IMR-90 (cell line): ENCODE results near the gene CAMK2D. TPM values are rescaled to one million over a fixed set of nuclear protein-coding genes. Genes with fewer than 3 reads are reported as not detected.

Source experiments
- ATAC-seq: fragments of 200-7000 bp; cut with Tn5 transposase; 2 replicates; pipeline ENCODE4 v1.9.1; 2020; ENCODE audit warnings: low read depth, mild to moderate bottlenecking, moderate library complexity
- BruUV-seq: library from RNA; stranded (reverse); fragments of 400-500 nt; replicated peaks from 2 replicates; lab custom pipeline; 2021; lab: Mats Ljungman, UMichigan
- CTCF ChIA-PET: fragments of 300-600 bp; formaldehyde crosslinking; extraction: SDS; loops from one replicate; lab custom pipeline; 2021; ENCODE audit warnings: antibody characterized with exemption; lab: Yijun Ruan, JAX
- POLR2A ChIA-PET: fragments of 300-600 bp; sonication (Branson Sonifier 250); formaldehyde crosslinking; loops from one replicate; lab custom pipeline; 2022; ENCODE audit warnings: antibody characterized with exemption; ENCODE audit not compliant: unreplicated experiment; lab: Charles Lee
- DNase-seq: peaks from one replicate; pipeline ENCODE4 v3.0.0; 2013
- H2AFZ ChIP-seq: replicated peaks from 2 replicates; pipeline ENCODE3; 2013; ENCODE audit warnings: low read length, mild to moderate bottlenecking; ENCODE audit not compliant: poor library complexity
- H2AK5ac ChIP-seq: 2 replicates; pipeline ENCODE4 v1.6.1; 2013; ENCODE audit warnings: low read depth, low read length, inconsistent platforms
- H2AK9ac ChIP-seq: replicated peaks from 2 replicates; pipeline ENCODE3; 2013; ENCODE audit warnings: mild to moderate bottlenecking, low read depth, low read length, moderate library complexity; ENCODE audit not compliant: poor library complexity
- H2BK120ac ChIP-seq: 2 replicates; pipeline ENCODE4 v1.6.1; 2013; ENCODE audit warnings: low read depth, low read length, inconsistent platforms
- H2BK15ac ChIP-seq: 3 replicates; pipeline ENCODE4 v1.6.1; 2013; ENCODE audit warnings: low read depth, low read length, inconsistent platforms
- H2BK20ac ChIP-seq: 2 replicates; pipeline ENCODE4 v1.6.1; 2013; ENCODE audit warnings: low read depth, mild to moderate bottlenecking, inconsistent platforms, low read length, moderate library complexity
- H2BK5ac ChIP-seq: 2 replicates; pipeline ENCODE4 v1.6.1; 2013; ENCODE audit warnings: mild to moderate bottlenecking, low read depth, low read length, inconsistent platforms; ENCODE audit not compliant: poor library complexity, severe bottlenecking
- H3K14ac ChIP-seq: replicated peaks from 2 replicates; pipeline ENCODE4 v1.6.1; 2013; ENCODE audit warnings: low read depth, low read length, inconsistent platforms
- H3K18ac ChIP-seq: 2 replicates; pipeline ENCODE4 v1.6.1; 2013; ENCODE audit warnings: low read depth, low read length, control low read depth
- H3K23ac ChIP-seq: 2 replicates; pipeline ENCODE4 v1.6.1; 2013; ENCODE audit warnings: low read depth, low read length, inconsistent platforms
- H3K27ac ChIP-seq: 2 replicates; pipeline ENCODE4 v1.5.1; 2013; ENCODE audit warnings: mild to moderate bottlenecking, control low read depth, low read length; ENCODE audit not compliant: insufficient read depth
- H3K27me3 ChIP-seq: 2 replicates; pipeline ENCODE4 v1.6.1; 2013; ENCODE audit warnings: low read length; ENCODE audit not compliant: control insufficient read depth, insufficient read depth
- H3K36me3 ChIP-seq: 2 replicates; pipeline ENCODE4 v1.6.1; 2013; ENCODE audit warnings: low read length, mixed read lengths; ENCODE audit not compliant: control insufficient read depth, insufficient read depth
- H3K4ac ChIP-seq: 2 replicates; pipeline ENCODE4 v1.6.1; 2013; ENCODE audit warnings: low read depth, low read length, inconsistent platforms
- H3K4me1 ChIP-seq: 2 replicates; pipeline ENCODE4 v1.6.1; 2013; ENCODE audit warnings: low read length, mixed read lengths; ENCODE audit not compliant: control insufficient read depth, insufficient read depth
- H3K4me2 ChIP-seq: 2 replicates; pipeline ENCODE4 v1.6.1; 2013; ENCODE audit warnings: low read depth, mild to moderate bottlenecking, control low read depth, low read length, moderate library complexity
- H3K4me3 ChIP-seq: 2 replicates; pipeline ENCODE4 v1.5.1; 2013; ENCODE audit warnings: low read depth, mild to moderate bottlenecking, control low read depth, low read length, moderate library complexity; ENCODE audit not compliant: insufficient read depth
- H3K56ac ChIP-seq: 2 replicates; pipeline ENCODE4 v1.6.1; 2013; ENCODE audit warnings: low read length, inconsistent platforms; ENCODE audit not compliant: insufficient read depth; ENCODE audit errors: extremely low read depth
- H3K79me1 ChIP-seq, 2 experiments: 2 replicates each; pipeline ENCODE4 v1.6.1; 2013; ENCODE audit warnings: low read length in 2 of 2, inconsistent platforms in 1 of 2, low read depth in 1 of 2
- H3K9ac ChIP-seq: 2 replicates; pipeline ENCODE4 v1.6.1; 2013; ENCODE audit warnings: low read depth, low read length, control low read depth
- H3K9me1 ChIP-seq: 2 replicates; pipeline ENCODE4 v1.6.1; 2013; ENCODE audit warnings: low read length, inconsistent platforms; ENCODE audit not compliant: insufficient read depth
- H3K9me3 ChIP-seq: 2 replicates; pipeline ENCODE4 v1.6.1; 2013; ENCODE audit warnings: low read length; ENCODE audit not compliant: control insufficient read depth, insufficient read depth
- H4K20me1 ChIP-seq: 2 replicates; pipeline ENCODE4 v1.6.1; 2013; ENCODE audit warnings: low read length, inconsistent platforms; ENCODE audit not compliant: insufficient read depth
- H4K5ac ChIP-seq: 2 replicates; pipeline ENCODE4 v1.6.1; 2013; ENCODE audit warnings: mild to moderate bottlenecking, low read depth, low read length, control low read depth
- H4K8ac ChIP-seq, 2 experiments: 2 replicates each; pipeline ENCODE4 v1.6.1; 2013; ENCODE audit warnings: low read depth in 2 of 2, low read length in 2 of 2, control low read depth in 1 of 2, inconsistent platforms in 1 of 2
- H4K91ac ChIP-seq: 2 replicates; pipeline ENCODE4 v1.6.1; 2013; ENCODE audit warnings: low read depth, low read length, inconsistent platforms; ENCODE audit not compliant: insufficient read depth
- BHLHE40 ChIP-seq: fragments of 150-350 bp; IDR thresholded peaks from 2 replicates; pipeline ENCODE4 v1.6.1; 2016; ENCODE audit warnings: mild to moderate bottlenecking, low read depth, low read length
- ELK1 ChIP-seq: fragments of 150-350 bp; IDR thresholded peaks from 2 replicates; pipeline ENCODE4 v1.6.1; 2016; ENCODE audit warnings: low read depth, mild to moderate bottlenecking, low read length, moderate library complexity, borderline replicate concordance
- MAZ ChIP-seq: IDR thresholded peaks from 2 replicates; pipeline ENCODE4 v1.6.1; 2012; ENCODE audit warnings: low read depth, mild to moderate bottlenecking, low read length, improper control_type of control experiment, moderate library complexity, borderline replicate concordance
- MXI1 ChIP-seq: IDR thresholded peaks from 2 replicates; pipeline ENCODE4 v1.6.1; 2012; ENCODE audit warnings: low read depth, mild to moderate bottlenecking, low read length, moderate library complexity, borderline replicate concordance
- POLR2A ChIP-seq: IDR thresholded peaks from 2 replicates; pipeline ENCODE4 v1.6.1; 2012; ENCODE audit warnings: mild to moderate bottlenecking, low read depth, low read length
- RAD21 ChIP-seq: IDR thresholded peaks from 2 replicates; pipeline ENCODE4 v1.6.1; 2012; ENCODE audit warnings: low read length, improper control_type of control experiment
- USF2 ChIP-seq: fragments of 150-350 bp; IDR thresholded peaks from 2 replicates; pipeline ENCODE4 v1.6.1; 2017; ENCODE audit warnings: mild to moderate bottlenecking, antibody characterized with exemption, low read length, low read depth
- WGBS, 2 experiments: methylation state at CpG; one replicate each; pipeline versions ENCODE4 v1.1.5 to v1.1.7; 2013; ENCODE audit warnings: missing lambda C conversion rate in 2 of 2; ENCODE audit not compliant: insufficient read length in 1 of 2; ENCODE audit errors: extremely low coverage in 2 of 2; 5-methylcytosine and 5-hydroxymethylcytosine counted together
- dilution Hi-C: fragments of 300-500 bp; cut with HindIII; formaldehyde crosslinking; loops from one replicate; pipeline ENCODE4 v1.14.3; 2018; ENCODE audit warnings: low sequenced_read_pairs; ENCODE audit not compliant: unreplicated experiment
- in situ Hi-C: fragments of 300-500 bp; cut with MboI; formaldehyde crosslinking; loops from 3 replicates; pipeline ENCODE4 v1.14.3; 2019; ENCODE audit warnings: low sequenced_read_pairs, inconsistent platforms, mixed read lengths
- intact Hi-C: fragments of 100-400 bp; cut with micrococcal nuclease; formaldehyde crosslinking; loops from 2 replicates; pipeline ENCODE4 v1.10.0; 2022
- polyA plus RNA-seq, 3 experiments: library from polyadenylated mRNA; depleted of rRNA; stranded (reverse); fragments of >200 nt; gene quantifications; 2 replicates each; pipeline ENCODE4 v1.2.3, GENCODE V29; 2012; ENCODE audit warnings: low replicate concordance in 1 of 3
- total RNA-seq: library from RNA; depleted of rRNA; stranded (reverse); fragments of >200 nt; gene quantifications from 2 replicates; pipeline ENCODE4 v1.2.3, GENCODE V29; 2012

CAMK2D gene
- total and polyA plus RNA-seq, 2 of the 4 experiments (the other 2 are of a cell fraction): 44.6 to 156 TPM

- Histone ChIP-seq H2AK9ac (no peak overlapping the region), H4K5ac (no peak overlapping the region), H4K91ac (no peak overlapping the region), H2BK15ac (no peak overlapping the region), H3K18ac (no peak overlapping the region), H3K9me1 (peaks cover 9% of the 10 kb centered on the region; the same call in 1 of the 2 replicates), H3K4me1 (no peaks in the 10 kb centered on the region), H3K9me3 (no peaks in the 10 kb centered on the region), H3K23ac (no peak overlapping the region), H3K36me3 (peaks cover 3% of the 10 kb centered on the region; the same call in 1 of the 2 replicates), H3K4me3 (no peak overlapping the region), H3K9ac (no peak overlapping the region), H4K8ac (no peak overlapping the region), H3K56ac (no peak overlapping the region), H3K14ac (no peak overlapping the region), H4K20me1 (peaks cover 11% of the 10 kb centered on the region; the same call in 1 of the 2 replicates), H3K79me1 (peaks cover 18 to 41% of the 10 kb centered on the region in 2 experiments), H3K4me2 (no peak overlapping the region), H3K27ac (no peak overlapping the region), H2BK120ac (no peak overlapping the region), H2AFZ (no peak overlapping the region), H3K27me3 (no peaks in the 10 kb centered on the region), H2BK20ac (no peak overlapping the region), H2AK5ac (no peak overlapping the region), H2BK5ac (no peak overlapping the region), H3K4ac (no peak overlapping the region)
- ChIA-PET POLR2A (no interaction called here), CTCF (no interaction called here)
- DNase-seq: no peak
- TF ChIP-seq ELK1 (no peak), POLR2A (no peak), USF2 (no peak), MXI1 (no peak), BHLHE40 (no peak), MAZ (no peak), RAD21 (no peak)
- WGBS, 2 experiments: no CpG with 5 or more reads among the region's 1 CpG
- dilution Hi-C loops (no loop called here), intact Hi-C loops (no loop called here), in situ Hi-C loops (no loop called here)
- no TSS peak for BruUV-seq
- no peak for ATAC-seq
Measured at GRCh38 chr4:113749178-113749577, 12.4 kb downstream of the CAMK2D start.
